H9 (cell line): Measurements from ENCODE around the gene BST2. TPM values are rescaled to one million over a fixed set of nuclear protein-coding genes. Genes with fewer than 3 reads are reported as not detected.

Experiments
- DNase-seq: peaks from one replicate; pipeline ENCODE4 v3.0.0-alpha.2; 2017
- H2AFZ ChIP-seq: one replicate; pipeline ENCODE4 v1.6.1; 2013; ENCODE audit warnings: mild to moderate bottlenecking, low read length, control low read depth, moderate library complexity
- H2AK5ac ChIP-seq: 2 replicates; pipeline ENCODE4 v1.6.1; 2013; ENCODE audit warnings: low read length, control low read depth, mixed read lengths; ENCODE audit not compliant: insufficient read length
- H2BK120ac ChIP-seq: one replicate; pipeline ENCODE4 v1.6.1; 2013; ENCODE audit warnings: low read depth, mild to moderate bottlenecking, low read length, control low read depth, inconsistent platforms; ENCODE audit not compliant: poor library complexity, severe bottlenecking
- H2BK12ac ChIP-seq: 2 replicates; pipeline ENCODE4 v1.6.1; 2013; ENCODE audit warnings: low read length, control low read depth, mixed read lengths, low read depth; ENCODE audit not compliant: insufficient read length
- H2BK15ac ChIP-seq: 2 replicates; pipeline ENCODE4 v1.6.1; 2013; ENCODE audit warnings: low read depth, low read length, control low read depth
- H2BK20ac ChIP-seq: one replicate; pipeline ENCODE4 v1.6.1; 2013; ENCODE audit warnings: low read depth, mild to moderate bottlenecking, low read length, control low read depth, inconsistent platforms; ENCODE audit not compliant: poor library complexity, severe bottlenecking
- H2BK5ac ChIP-seq: 2 replicates; pipeline ENCODE4 v1.6.1; 2013; ENCODE audit warnings: low read length, control low read depth, mixed read lengths; ENCODE audit not compliant: insufficient read length
- H3K14ac ChIP-seq: 2 replicates; pipeline ENCODE4 v1.6.1; 2013; ENCODE audit warnings: low read length, control low read depth; ENCODE audit not compliant: insufficient read depth
- H3K18ac ChIP-seq: 2 replicates; pipeline ENCODE4 v1.6.1; 2013; ENCODE audit warnings: low read depth, mild to moderate bottlenecking, mixed read lengths, low read length, control low read depth; ENCODE audit not compliant: insufficient read length
- H3K23ac ChIP-seq: 2 replicates; pipeline ENCODE4 v1.6.1; 2013; ENCODE audit warnings: low read length, control low read depth, mixed read lengths, low read depth; ENCODE audit not compliant: insufficient read length
- H3K23me2 ChIP-seq: 2 replicates; pipeline ENCODE4 v1.6.1; 2013; ENCODE audit warnings: low read depth, mild to moderate bottlenecking, mixed read lengths, low read length, control low read depth; ENCODE audit not compliant: insufficient read length, poor library complexity, severe bottlenecking
- H3K27ac ChIP-seq: 2 replicates; pipeline ENCODE4 v1.5.1; 2013; ENCODE audit warnings: low read length, control low read depth, mixed read lengths, low read depth; ENCODE audit not compliant: insufficient read length
- H3K27me3 ChIP-seq: 2 replicates; pipeline ENCODE4 v1.6.1; 2013; ENCODE audit warnings: low read length, control low read depth, inconsistent platforms; ENCODE audit not compliant: insufficient read depth
- H3K4ac ChIP-seq: 2 replicates; pipeline ENCODE4 v1.6.1; 2013; ENCODE audit warnings: low read depth, mild to moderate bottlenecking, control low read depth, inconsistent platforms, low read length, moderate library complexity
- H3K4me1 ChIP-seq: 2 replicates; pipeline ENCODE4 v1.6.1; 2013; ENCODE audit warnings: low read length, control low read depth, inconsistent platforms; ENCODE audit not compliant: insufficient read depth
- H3K4me2 ChIP-seq: 2 replicates; pipeline ENCODE4 v1.6.1; 2013; ENCODE audit warnings: low read length, control low read depth, mixed read lengths; ENCODE audit not compliant: insufficient read length, insufficient read depth
- H3K56ac ChIP-seq: 2 replicates; pipeline ENCODE4 v1.6.1; 2013; ENCODE audit warnings: low read depth, mild to moderate bottlenecking, mixed read lengths, low read length, control low read depth; ENCODE audit not compliant: insufficient read length
- H3K79me1 ChIP-seq: 2 replicates; pipeline ENCODE4 v1.6.1; 2013; ENCODE audit warnings: low read depth, mild to moderate bottlenecking, moderate library complexity, low read length, control low read depth, inconsistent platforms; ENCODE audit not compliant: insufficient read depth, poor library complexity, severe bottlenecking
- H3K79me2 ChIP-seq: 2 replicates; pipeline ENCODE4 v1.6.1; 2013; ENCODE audit warnings: low read length, control low read depth, inconsistent platforms; ENCODE audit not compliant: insufficient read depth
- H3K9ac ChIP-seq: 2 replicates; pipeline ENCODE4 v1.6.1; 2013; ENCODE audit warnings: low read length, control low read depth, mixed read lengths; ENCODE audit not compliant: insufficient read length; ENCODE audit errors: extremely low read depth
- H3K9me3 ChIP-seq: one replicate; pipeline ENCODE4 v1.6.1; 2013; ENCODE audit warnings: low read depth, low read length, inconsistent platforms; ENCODE audit not compliant: control insufficient read depth
- H3T11ph ChIP-seq: one replicate; pipeline ENCODE4 v1.6.1; 2013; ENCODE audit warnings: mild to moderate bottlenecking, low read length, control low read depth, inconsistent platforms
- H4K20me1 ChIP-seq: one replicate; pipeline ENCODE4 v1.6.1; 2013; ENCODE audit not compliant: control insufficient read depth, insufficient read length, insufficient read depth
- H4K5ac ChIP-seq: 2 replicates; pipeline ENCODE4 v1.6.1; 2013; ENCODE audit warnings: low read depth, mild to moderate bottlenecking, mixed read lengths, low read length, control low read depth; ENCODE audit not compliant: insufficient read length
- H4K8ac ChIP-seq: replicated peaks from 2 replicates; pipeline ENCODE4 v1.6.1; 2013; ENCODE audit warnings: low read length, control low read depth, mixed read lengths, low read depth; ENCODE audit not compliant: insufficient read length
- H4K91ac ChIP-seq: 2 replicates; pipeline ENCODE4 v1.6.1; 2013; ENCODE audit warnings: low read depth, mild to moderate bottlenecking, moderate library complexity, mixed read lengths, low read length, control low read depth; ENCODE audit not compliant: insufficient read length
- H3K27ac Mint-ChIP-seq, 3 experiments: 2 replicates in 2 of 3; 3 replicates in 1 of 3; pipeline ENCODE4 v1.8.0; 2020 to 2021; ENCODE audit warnings: mixed read lengths in 3 of 3, mild to moderate bottlenecking in 1 of 3, moderate library complexity in 1 of 3
- H3K27me3 Mint-ChIP-seq: 2 replicates; pipeline ENCODE4 v1.8.0; 2021; ENCODE audit warnings: low read depth, mild to moderate bottlenecking, moderate library complexity, mixed read lengths
- H3K36me3 Mint-ChIP-seq, 3 experiments: 2 replicates in 2 of 3; 3 replicates in 1 of 3; pipeline ENCODE4 v1.8.0; 2020 to 2021; ENCODE audit warnings: low read depth in 3 of 3, mixed read lengths in 3 of 3; ENCODE audit not compliant: insufficient read depth in 1 of 3
- H3K4me1 Mint-ChIP-seq, 2 experiments: 2 replicates each; pipeline ENCODE4 v1.8.0; 2020; ENCODE audit warnings: mixed read lengths in 2 of 2
- H3K4me3 Mint-ChIP-seq, 2 experiments: 2 replicates in 1 of 2; 3 replicates in 1 of 2; pipeline ENCODE4 v1.8.0; 2020 to 2021; ENCODE audit warnings: mild to moderate bottlenecking in 2 of 2, mixed read lengths in 2 of 2, moderate library complexity in 1 of 2
- H3K9me3 Mint-ChIP-seq, 2 experiments: 2 replicates in 1 of 2; 3 replicates in 1 of 2; pipeline ENCODE4 v1.8.0; 2020; ENCODE audit warnings: mild to moderate bottlenecking in 2 of 2, mixed read lengths in 2 of 2, moderate library complexity in 1 of 2
- WGBS: extraction: QIAGEN DNeasy Blood & Tissue Kit; methylation state at CpG from one replicate; pipeline ENCODE4 v1.1.7; 2013; ENCODE audit warnings: missing lambda C conversion rate, low lambda C conversion rate, mixed read lengths; ENCODE audit not compliant: insufficient read length; ENCODE audit errors: extremely low coverage; 5-methylcytosine and 5-hydroxymethylcytosine counted together
- total RNA-seq: library from RNA; stranded (reverse); gene quantifications from 2 replicates; pipeline ENCODE4 v1.2.1, GENCODE V29; 2021
- TF ChIP-seq, protein P1 (sequence below): fragments of 200-600 bp; sonication (generic); conservative IDR thresholded peaks from 3 replicates; pipeline ENCODE4 v1.8.0; 2021; ENCODE audit warnings: antibody characterized with exemption, mild to moderate bottlenecking

The BST2 gene
- total RNA-seq, 1 experiment from 2014 or later, result 63.3 TPM

DNA sequence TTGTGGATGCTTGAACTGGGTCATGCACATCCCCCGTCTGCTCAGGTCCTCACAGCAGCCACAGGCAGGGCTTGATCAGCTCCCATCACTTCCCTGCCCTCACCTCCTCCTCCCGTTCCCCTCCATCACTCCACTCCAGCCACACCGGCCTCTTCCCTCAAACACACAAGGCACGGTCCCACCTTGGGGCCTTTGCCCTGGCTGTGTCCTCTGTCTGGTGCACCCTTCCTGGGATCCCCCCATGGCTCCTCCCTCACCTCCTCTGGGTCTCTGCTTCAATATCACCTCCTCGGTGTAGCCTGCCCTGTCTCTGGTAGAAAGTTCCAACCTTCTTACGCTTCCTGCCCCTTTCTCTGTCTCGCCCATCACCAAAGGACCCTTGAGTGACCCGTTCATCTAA, 52.0 kb downstream of the BST2 start:
- no peaks in the 10 kb centered on the region for H3K9me3 ChIP-seq
- no peak overlapping the region for H2AFZ ChIP-seq
- H3K4me1 ChIP-seq, result no peaks in the 10 kb centered on the region
- H3K23ac ChIP-seq, result no peak overlapping the region
- H3K27ac ChIP-seq, result no peak overlapping the region
- H3K18ac ChIP-seq, result no peak overlapping the region
- H3K14ac ChIP-seq, result no peak overlapping the region
- H2BK12ac ChIP-seq, result no peak overlapping the region
- H2BK120ac ChIP-seq, result no peak overlapping the region
- H2BK15ac ChIP-seq, result no peak overlapping the region
- H3K27ac Mint-ChIP-seq, result peak overlapping the region in 1 of 3 experiments; percentile 39; a peak in 4 of 7 replicates
- no peaks in the 10 kb centered on the region for H3K79me1 ChIP-seq
- H3T11ph ChIP-seq, result no peak overlapping the region
- H3K4me3 Mint-ChIP-seq, result no peak overlapping the region; a peak in 1 of 5 replicates
- no peak overlapping the region for H4K8ac ChIP-seq
- H4K91ac ChIP-seq, result no peak overlapping the region
- no peak overlapping the region for H3K56ac ChIP-seq
- H4K20me1 ChIP-seq, result no peaks in the 10 kb centered on the region
- H3K27me3 ChIP-seq, result no peaks in the 10 kb centered on the region
- H3K9ac ChIP-seq, result no peak overlapping the region
- H3K4me2 ChIP-seq, result no peak overlapping the region
- no peak overlapping the region for H2BK20ac ChIP-seq
- H2BK5ac ChIP-seq, result no peak overlapping the region
- H3K23me2 ChIP-seq, result no peaks in the 10 kb centered on the region
- H3K9me3 Mint-ChIP-seq, result no peaks in the 10 kb centered on the region; a peak in 1 of 5 replicates
- H3K79me2 ChIP-seq, result no peaks in the 10 kb centered on the region
- H2AK5ac ChIP-seq, result no peak overlapping the region
- no peak for DNase-seq
- H3K4ac ChIP-seq, result no peak overlapping the region
- H3K36me3 Mint-ChIP-seq, result no peaks in the 10 kb centered on the region
- TF ChIP-seq, protein P1, sequence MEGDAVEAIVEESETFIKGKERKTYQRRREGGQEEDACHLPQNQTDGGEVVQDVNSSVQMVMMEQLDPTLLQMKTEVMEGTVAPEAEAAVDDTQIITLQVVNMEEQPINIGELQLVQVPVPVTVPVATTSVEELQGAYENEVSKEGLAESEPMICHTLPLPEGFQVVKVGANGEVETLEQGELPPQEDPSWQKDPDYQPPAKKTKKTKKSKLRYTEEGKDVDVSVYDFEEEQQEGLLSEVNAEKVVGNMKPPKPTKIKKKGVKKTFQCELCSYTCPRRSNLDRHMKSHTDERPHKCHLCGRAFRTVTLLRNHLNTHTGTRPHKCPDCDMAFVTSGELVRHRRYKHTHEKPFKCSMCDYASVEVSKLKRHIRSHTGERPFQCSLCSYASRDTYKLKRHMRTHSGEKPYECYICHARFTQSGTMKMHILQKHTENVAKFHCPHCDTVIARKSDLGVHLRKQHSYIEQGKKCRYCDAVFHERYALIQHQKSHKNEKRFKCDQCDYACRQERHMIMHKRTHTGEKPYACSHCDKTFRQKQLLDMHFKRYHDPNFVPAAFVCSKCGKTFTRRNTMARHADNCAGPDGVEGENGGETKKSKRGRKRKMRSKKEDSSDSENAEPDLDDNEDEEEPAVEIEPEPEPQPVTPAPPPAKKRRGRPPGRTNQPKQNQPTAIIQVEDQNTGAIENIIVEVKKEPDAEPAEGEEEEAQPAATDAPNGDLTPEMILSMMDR, result no peak
- H3K4me1 Mint-ChIP-seq, result peaks cover 13 to 14% of the 10 kb centered on the region in 2 experiments
- H3K27me3 Mint-ChIP-seq, result peaks cover 2% of the 10 kb centered on the region
- no CpG with 5 or more reads among the region's 8 CpGs for WGBS
- no peak overlapping the region for H4K5ac ChIP-seq

Other genes with a start within 250 kb of the BST2 start
- 14.8 and 16.2 TPM in 2 replicates for gene USE1, start 190.3 kb downstream of the BST2 start, total RNA-seq
- gene OCEL1, start 179.4 kb downstream of the BST2 start, total RNA-seq, result 25.7 and 26.4 TPM in 2 replicates
- gene NR2F6, start 159.7 kb downstream of the BST2 start, total RNA-seq, result 134 and 137 TPM in 2 replicates
- 6.4 and 6.7 TPM in 2 replicates for gene USHBP1, start 140.9 kb downstream of the BST2 start, total RNA-seq
- 125 and 130 TPM in 2 replicates for gene BABAM1, start 138.2 kb downstream of the BST2 start, total RNA-seq
- 15.0 and 16.5 TPM in 2 replicates for gene ANKLE1, start 123.7 kb downstream of the BST2 start, total RNA-seq
- gene ABHD8, start 102.2 kb downstream of the BST2 start, total RNA-seq, result 11.7 and 12.8 TPM in 2 replicates
- gene MRPL34, start 99.8 kb downstream of the BST2 start, total RNA-seq, result 84.6 and 93.6 TPM in 2 replicates
- 42.3 and 45.7 TPM in 2 replicates for gene DDA1, start 96.1 kb downstream of the BST2 start, total RNA-seq
- gene ANO8, start 70.8 kb downstream of the BST2 start, total RNA-seq, result 18.9 and 21.9 TPM in 2 replicates
- 62.9 and 71.3 TPM in 2 replicates for gene GTPBP3, start 68.1 kb downstream of the BST2 start, total RNA-seq
- gene PLVAP, start 28.3 kb downstream of the BST2 start, total RNA-seq, result not detected in 2 replicates
- 0.68 and 0.75 TPM in 2 replicates for gene CCDC194, start 11.4 kb downstream of the BST2 start, total RNA-seq
- 49.7 and 50.4 TPM in 2 replicates for gene MVB12A, start 14.4 kb upstream of the BST2 start, total RNA-seq
- gene TMEM221, start 43.0 kb upstream of the BST2 start, total RNA-seq, result 1.4 TPM in 2 replicates
- not detected in 2 replicates for gene NXNL1, start 55.3 kb upstream of the BST2 start, total RNA-seq
- gene SLC27A1, start 64.9 kb upstream of the BST2 start, total RNA-seq, result 6.3 and 6.4 TPM in 2 replicates
- 73.1 and 76.0 TPM in 2 replicates for gene PGLS, start 106.0 kb upstream of the BST2 start, total RNA-seq
- gene COLGALT1, start 150.0 kb upstream of the BST2 start, total RNA-seq, result 45.3 and 48.5 TPM in 2 replicates